Thoracic aorta (tissue), 2 donors: ENCODE results near the gene RECQL. TPM values are rescaled to one million over a fixed set of nuclear protein-coding genes. Genes with fewer than 3 reads are reported as not detected.

ENCODE experiments used
- ATAC-seq: fragments of 150-250 bp; one replicate; pipeline ENCODE4 v1.8.0; 2017; ENCODE audit warnings: low read depth; ENCODE audit not compliant: insufficient number of reproducible peaks, low FRiP score
- DNase-seq: peaks from one replicate; pipeline ENCODE4 v3.0.0-alpha.2; 2020; ENCODE audit warnings: low spot score
- H3K27ac ChIP-seq, 2 donors: fragments of 200-600 bp; sonication (generic); 1 replicate in 1 of 2; 2 replicates in 1 of 2; pipeline ENCODE4 v1.5.1; 2016; ENCODE audit warnings: mild to moderate bottlenecking in 2 of 2, moderate library complexity in 2 of 2
- H3K27me3 ChIP-seq: fragments of 200-600 bp; sonication (generic); replicated peaks from 2 replicates; pipeline ENCODE4 v1.6.0; 2016; ENCODE audit warnings: mild to moderate bottlenecking; ENCODE audit not compliant: insufficient read depth
- H3K36me3 ChIP-seq: fragments of 200-600 bp; sonication (generic); one replicate; pipeline ENCODE4 v1.5.1; 2016
- H3K4me1 ChIP-seq, 2 donors: fragments of 200-600 bp; sonication (generic); 1 replicate in 1 of 2; 2 replicates in 1 of 2; pipeline versions ENCODE4 v1.5.1 to v1.6.0; 2016; ENCODE audit warnings: low read depth in 2 of 2, mild to moderate bottlenecking in 1 of 2; ENCODE audit not compliant: control insufficient read depth in 1 of 2
- H3K4me3 ChIP-seq: fragments of 200-600 bp; sonication (generic); 2 replicates; pipeline ENCODE4 v1.5.1; 2016; ENCODE audit warnings: mild to moderate bottlenecking
- H3K9me3 ChIP-seq: fragments of 200-600 bp; sonication (generic); 2 replicates; pipeline ENCODE4 v1.5.1; 2016
- CTCF ChIP-seq: fragments of 200-600 bp; sonication (generic); IDR thresholded peaks from one replicate; pipeline ENCODE4 v1.5.1; 2019; ENCODE audit warnings: antibody characterized with exemption
- total RNA-seq, 2 donors: library from RNA; depleted of rRNA; stranded (reverse); fragments of >200 nt; gene quantifications; one replicate each; pipeline versions ENCODE4 v1.1.0 to v1.2.3, GENCODE V29; 2016

The RECQL gene
- total RNA-seq, 2 donors from 2014 or later = 30.1 to 55.3 TPM

GRCh38 chr12:21521541-21521940 is 20.1 kb upstream of the RECQL start:
- TF ChIP-seq CTCF = no peak
- no peak for DNase-seq
- Histone ChIP-seq H3K9me3 (no peaks in the 10 kb centered on the region), H3K36me3 (no peaks in the 10 kb centered on the region), H3K4me3 (no peak overlapping the region), H3K27me3 (no peaks in the 10 kb centered on the region), H3K27ac (no peak overlapping the region), H3K4me1 (no peaks in the 10 kb centered on the region)
- ATAC-seq = no peak

GRCh38 chr12:21518451-21518850 is 17.0 kb upstream of the RECQL start:
- H3K4me3 ChIP-seq = no peak overlapping the region
- H3K27me3 ChIP-seq = no peaks in the 10 kb centered on the region
- DNase-seq (no peak), ATAC-seq (no peak)
- TF ChIP-seq CTCF = no peak
- peaks cover 17% of the 10 kb centered on the region for H3K36me3 ChIP-seq
- no peaks in the 10 kb centered on the region for H3K4me1 ChIP-seq
- H3K9me3 ChIP-seq = no peaks in the 10 kb centered on the region
- no peak overlapping the region for H3K27ac ChIP-seq

GRCh38 chr12:21516281-21516680 is 14.8 kb upstream of the RECQL start:
- no peak for TF ChIP-seq CTCF
- no peak overlapping the region for H3K4me3 ChIP-seq
- no peak overlapping the region for H3K27ac ChIP-seq
- H3K4me1 ChIP-seq = no peaks in the 10 kb centered on the region
- peaks cover 18% of the 10 kb centered on the region for H3K36me3 ChIP-seq
- H3K9me3 ChIP-seq = no peaks in the 10 kb centered on the region
- no peaks in the 10 kb centered on the region for H3K27me3 ChIP-seq
- DNase-seq (no peak), ATAC-seq (no peak)

- no peaks in the 10 kb centered on the region for H3K27me3 ChIP-seq
- no peaks in the 10 kb centered on the region for H3K9me3 ChIP-seq
- ATAC-seq (no peak), DNase-seq (no peak)
- peaks cover 12% of the 10 kb centered on the region for H3K36me3 ChIP-seq
- peaks cover 0 to 9% of the 10 kb centered on the region in 2 donors for H3K4me1 ChIP-seq
- no peak for TF ChIP-seq CTCF
- no peak overlapping the region for H3K27ac ChIP-seq
- H3K4me3 ChIP-seq = no peak overlapping the region
Measured at GRCh38 chr12:21509768-21510167, 8.3 kb upstream of the RECQL start.

- H3K4me3 ChIP-seq = no peak overlapping the region
- no peaks in the 10 kb centered on the region for H3K27me3 ChIP-seq
- H3K36me3 ChIP-seq = no peaks in the 10 kb centered on the region
- H3K9me3 ChIP-seq = no peaks in the 10 kb centered on the region
- no peak overlapping the region for H3K27ac ChIP-seq
- no peak for ATAC-seq
- TF ChIP-seq CTCF = no peak
- H3K4me1 ChIP-seq = peaks cover 14 to 27% of the 10 kb centered on the region in 2 donors
- DNase-seq = no peak
Measured at GRCh38 chr12:21507849-21508248, 6.4 kb upstream of the RECQL start.
